ENCODE results near the gene C5orf63. TPM values are rescaled to one million over a fixed set of nuclear protein-coding genes. Genes with fewer than 3 reads are reported as not detected.
"Not testable (repeated sequence)": the region's sequence is repeated elsewhere in the genome, so short reads cannot be mapped to it uniquely, and the experiment has no call there.

C5orf63 gene
- 10 to 100 TPM; 11.0 to 12.3 TPM for total RNA-seq

- H3K36me3 Mint-ChIP-seq (ENCODE audit: low read depth): peaks cover 19% of the 10 kb centered on the region
Measured at GRCh38 chr5:127072861-127073846, at the start of gene C5orf63. Gene C5orf63 (minus strand): TSS chr5:127073502. CDS start chr5:127058995, 14,507 bp downstream.

GRCh38 chr5:127112347-127112864, 39.1 kb upstream of the C5orf63 start:
- Mint-ChIP-seq H3K27ac (no peak overlapping the region), H3K4me3 (no peak overlapping the region), H3K4me1 (no peaks in the 10 kb centered on the region), H3K27me3 (peaks cover 32% of the 10 kb centered on the region), H3K36me3 (ENCODE audit: low read depth) (no peaks in the 10 kb centered on the region), H3K9me3 (peaks cover 12% of the 10 kb centered on the region)
- no peak for ATAC-seq (replicated peaks)

More at GRCh38 chr5:127072861-127073846, at the start of gene C5orf63:
- Mint-ChIP-seq H3K4me3 (peak within 1 kb of the TSS; percentile 80), H3K4me1 (peaks cover 6% of the 10 kb centered on the region), H3K27me3 (no peaks in the 10 kb centered on the region), H3K9me3 (no peaks in the 10 kb centered on the region), H3K27ac (peak within 1 kb of the TSS; percentile 81)
- peak; percentile 97 for ATAC-seq (replicated peaks)

GRCh38 chr5:127111112-127111511, 37.8 kb upstream of the C5orf63 start:
- Mint-ChIP-seq H3K36me3 (ENCODE audit: low read depth) (no peaks in the 10 kb centered on the region), H3K4me3 (no peak overlapping the region), H3K9me3 (peaks cover 12% of the 10 kb centered on the region), H3K27me3 (peaks cover 32% of the 10 kb centered on the region), H3K4me1 (no peaks in the 10 kb centered on the region), H3K27ac (no peak overlapping the region)
- ATAC-seq (replicated peaks): no peak

GRCh38 chr5:127108624-127109260, 35.4 kb upstream of the C5orf63 start:
- H3K36me3 Mint-ChIP-seq (ENCODE audit: low read depth); H3K4me1 Mint-ChIP-seq; ATAC-seq (replicated peaks); H3K27ac Mint-ChIP-seq; H3K4me3 Mint-ChIP-seq: not testable (repeated sequence)
- Mint-ChIP-seq H3K9me3 (peaks cover 12% of the 10 kb centered on the region), H3K27me3 (peaks cover 26% of the 10 kb centered on the region)

GRCh38 chr5:127101935-127102334, 28.6 kb upstream of the C5orf63 start:
- H3K27me3 Mint-ChIP-seq: peaks cover 3% of the 10 kb centered on the region
- no peaks in the 10 kb centered on the region for H3K4me1 Mint-ChIP-seq
- no peak for ATAC-seq (replicated peaks)
- no peak overlapping the region for H3K4me3 Mint-ChIP-seq
- H3K36me3 Mint-ChIP-seq (ENCODE audit: low read depth): no peaks in the 10 kb centered on the region
- no peaks in the 10 kb centered on the region for H3K9me3 Mint-ChIP-seq
- no peak overlapping the region for H3K27ac Mint-ChIP-seq

- Mint-ChIP-seq H3K4me1 (no peaks in the 10 kb centered on the region), H3K36me3 (ENCODE audit: low read depth) (no peaks in the 10 kb centered on the region), H3K27me3 (peaks cover 3% of the 10 kb centered on the region), H3K9me3 (no peaks in the 10 kb centered on the region), H3K4me3 (no peak overlapping the region), H3K27ac (no peak overlapping the region)
- ATAC-seq (replicated peaks): no peak
Measured at GRCh38 chr5:127101533-127101932, 28.2 kb upstream of the C5orf63 start.

- no peaks in the 10 kb centered on the region for H3K27me3 Mint-ChIP-seq
- ATAC-seq (replicated peaks): no peak
- H3K9me3 Mint-ChIP-seq: no peaks in the 10 kb centered on the region
- H3K27ac Mint-ChIP-seq: no peak overlapping the region
- H3K4me1 Mint-ChIP-seq: no peaks in the 10 kb centered on the region
- no peak overlapping the region for H3K4me3 Mint-ChIP-seq
- H3K36me3 Mint-ChIP-seq (ENCODE audit: low read depth): no peaks in the 10 kb centered on the region
Measured at GRCh38 chr5:127098241-127098640, 24.9 kb upstream of the C5orf63 start.

- H3K9me3 Mint-ChIP-seq: no peaks in the 10 kb centered on the region
- H3K36me3 Mint-ChIP-seq (ENCODE audit: low read depth): no peaks in the 10 kb centered on the region
- ATAC-seq (replicated peaks): no peak
- H3K27ac Mint-ChIP-seq: no peak overlapping the region
- no peak overlapping the region for H3K4me3 Mint-ChIP-seq
- H3K27me3 Mint-ChIP-seq: no peaks in the 10 kb centered on the region
- no peaks in the 10 kb centered on the region for H3K4me1 Mint-ChIP-seq
Measured at GRCh38 chr5:127097278-127097677, 24.0 kb upstream of the C5orf63 start.

GRCh38 chr5:127096328-127096993, 23.2 kb upstream of the C5orf63 start:
- Mint-ChIP-seq H3K36me3 (ENCODE audit: low read depth) (no peaks in the 10 kb centered on the region), H3K4me3 (no peak overlapping the region), H3K27ac (no peak overlapping the region), H3K27me3 (no peaks in the 10 kb centered on the region), H3K4me1 (no peaks in the 10 kb centered on the region), H3K9me3 (no peaks in the 10 kb centered on the region)
- ATAC-seq (replicated peaks): no peak

GRCh38 chr5:127094161-127094814, 21.0 kb upstream of the C5orf63 start:
- Mint-ChIP-seq H3K27ac (no peak overlapping the region), H3K4me1 (no peaks in the 10 kb centered on the region), H3K36me3 (ENCODE audit: low read depth) (no peaks in the 10 kb centered on the region), H3K27me3 (no peaks in the 10 kb centered on the region), H3K9me3 (no peaks in the 10 kb centered on the region), H3K4me3 (no peak overlapping the region)
- no peak for ATAC-seq (replicated peaks)

- no peaks in the 10 kb centered on the region for H3K4me1 Mint-ChIP-seq
- H3K9me3 Mint-ChIP-seq: no peaks in the 10 kb centered on the region
- H3K27ac Mint-ChIP-seq: no peak overlapping the region
- no peak for ATAC-seq (replicated peaks)
- H3K27me3 Mint-ChIP-seq: peaks cover 4% of the 10 kb centered on the region
- H3K4me3 Mint-ChIP-seq: no peak overlapping the region
- H3K36me3 Mint-ChIP-seq (ENCODE audit: low read depth): no peaks in the 10 kb centered on the region
Measured at GRCh38 chr5:127092690-127093089, 19.4 kb upstream of the C5orf63 start.

GRCh38 chr5:127089191-127089590, 15.9 kb upstream of the C5orf63 start:
- no peak for ATAC-seq (replicated peaks)
- no peaks in the 10 kb centered on the region for H3K4me1 Mint-ChIP-seq
- no peaks in the 10 kb centered on the region for H3K36me3 Mint-ChIP-seq (ENCODE audit: low read depth)
- H3K9me3 Mint-ChIP-seq: no peaks in the 10 kb centered on the region
- H3K4me3 Mint-ChIP-seq: no peak overlapping the region
- peak overlapping the region; percentile 25 for H3K27ac Mint-ChIP-seq
- H3K27me3 Mint-ChIP-seq: peaks cover 4% of the 10 kb centered on the region

- H3K9me3 Mint-ChIP-seq: no peaks in the 10 kb centered on the region
- ATAC-seq (replicated peaks): no peak
- no peaks in the 10 kb centered on the region for H3K4me1 Mint-ChIP-seq
- no peak overlapping the region for H3K4me3 Mint-ChIP-seq
- H3K36me3 Mint-ChIP-seq (ENCODE audit: low read depth): no peaks in the 10 kb centered on the region
- H3K27ac Mint-ChIP-seq: no peak overlapping the region
- H3K27me3 Mint-ChIP-seq: peaks cover 4% of the 10 kb centered on the region
Measured at GRCh38 chr5:127088251-127088650, 14.9 kb upstream of the C5orf63 start.

- no peak for ATAC-seq (replicated peaks)
- Mint-ChIP-seq H3K27me3 (peaks cover 7% of the 10 kb centered on the region), H3K36me3 (ENCODE audit: low read depth) (no peaks in the 10 kb centered on the region), H3K27ac (no peak overlapping the region), H3K4me1 (no peaks in the 10 kb centered on the region), H3K9me3 (no peaks in the 10 kb centered on the region), H3K4me3 (no peak overlapping the region)
Measured at GRCh38 chr5:127086589-127086988, 13.3 kb upstream of the C5orf63 start.

All from activated T-helper 17 cell treated with anti-CD3 and anti-CD28 coated beads, Interleukin-2, amount 50 U/mL, for 72 hours (primary cell).